ENCODE data around the gene CDKN2B-AS1.
A peak's percentile ranks its signal among the peaks of the same experiment; 100 is the strongest.

Gene CDKN2B-AS1

DNA sequence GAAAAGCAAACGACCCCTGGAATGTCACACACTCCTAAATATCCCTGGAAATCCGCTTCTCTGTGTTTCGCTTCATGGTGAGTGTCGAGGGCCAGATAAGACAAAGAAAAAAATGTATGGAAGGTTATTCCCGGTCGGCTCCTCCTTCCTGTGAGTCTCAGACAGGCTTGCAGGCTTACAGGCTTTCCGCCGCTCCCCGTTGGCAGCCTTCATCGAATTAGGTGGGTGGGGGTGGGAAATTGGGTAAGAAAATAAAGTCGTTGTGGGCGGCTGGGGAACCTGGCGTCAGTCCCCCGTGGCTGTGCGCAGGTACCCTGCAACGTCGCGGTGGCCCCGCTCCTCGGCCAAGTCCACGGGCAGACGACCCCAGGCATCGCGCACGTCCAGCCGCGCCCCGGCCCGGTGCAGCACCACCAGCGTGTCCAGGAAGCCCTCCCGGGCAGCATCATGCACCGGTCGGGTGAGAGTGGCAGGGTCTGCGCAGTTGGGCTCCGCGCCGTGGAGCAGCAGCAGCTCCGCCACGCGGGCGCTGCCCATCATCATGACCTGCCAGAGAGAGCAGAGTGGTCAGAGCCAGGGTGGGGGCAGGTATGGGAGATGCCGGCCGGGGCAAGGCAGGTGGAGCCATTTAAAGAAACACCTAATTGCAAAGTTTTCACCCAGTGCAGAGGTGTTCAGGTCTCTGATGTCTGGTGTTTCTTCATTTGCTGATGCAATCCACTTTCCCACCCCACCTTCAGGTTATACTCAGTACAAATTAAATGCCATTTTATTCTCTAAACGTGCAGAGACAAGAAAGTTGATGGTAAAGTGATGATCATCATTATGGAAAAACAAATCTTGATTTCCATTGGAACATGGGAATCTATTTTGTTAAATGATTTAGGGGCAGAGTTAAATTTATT lies 11.4 kb downstream of the CDKN2B-AS1 start:
- DNase-seq (ENCODE audit: low spot score) = no peak

- no peak for DNase-seq (ENCODE audit: low spot score)
These were observed 13.8 kb downstream of the CDKN2B-AS1 start for GRCh38 chr9:22008384-22008716.

GRCh38 chr9:22008717-22009505 lies 14.3 kb downstream of the CDKN2B-AS1 start, which contains the start of gene CDKN2B:
Gene CDKN2B (minus strand): TSS chr9:22009305. CDS start chr9:22008953, 352 bp downstream.
- peak; percentile 93 for DNase-seq (ENCODE audit: low spot score)

DNA sequence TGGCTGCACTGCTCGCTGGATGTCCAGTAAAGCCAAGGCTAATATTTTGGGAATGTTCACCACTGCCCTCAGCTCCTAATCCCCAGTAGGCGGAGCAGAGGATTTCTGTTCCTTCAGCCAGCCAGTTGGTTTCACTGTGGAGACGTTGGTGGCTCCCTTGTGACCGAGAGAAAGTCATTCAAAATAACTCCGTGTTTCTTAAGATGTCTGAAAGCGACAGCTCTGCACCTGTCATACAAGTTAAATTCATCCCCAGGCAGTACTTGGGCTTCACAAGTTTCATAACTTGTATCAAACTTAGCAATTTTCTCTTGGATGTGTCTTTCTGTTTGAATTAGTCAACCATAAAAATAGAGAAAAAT lies 14.9 kb downstream of the CDKN2B-AS1 start:
- no peak for DNase-seq (ENCODE audit: low spot score)

GRCh38 chr9:22010866-22011625 lies 16.5 kb downstream of the CDKN2B-AS1 start:
- no peak for DNase-seq (ENCODE audit: low spot score)

DNA sequence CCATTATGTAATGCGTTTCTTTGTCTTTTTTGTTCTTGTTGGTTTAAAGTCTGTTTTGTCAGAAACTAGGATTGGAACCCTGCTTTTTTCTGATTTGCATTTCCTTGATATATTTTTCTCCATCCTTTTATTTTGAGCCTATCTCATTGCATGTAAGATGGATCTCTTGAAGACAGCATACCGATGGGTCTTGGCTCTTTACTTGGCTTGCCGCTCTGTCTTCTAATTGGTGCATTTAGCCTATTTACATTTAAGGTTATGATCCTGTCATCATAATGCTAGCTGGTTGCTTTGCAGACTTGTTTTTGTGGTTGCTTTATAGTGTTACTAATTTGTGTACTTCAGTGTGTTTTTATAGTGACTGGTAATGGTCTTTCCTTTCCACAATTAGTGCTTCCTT lies 27.8 kb downstream of the CDKN2B-AS1 start:
- DNase-seq (ENCODE audit: low spot score) = no peak

- DNase-seq (ENCODE audit: low spot score) = no peak
These were observed 32.1 kb downstream of the CDKN2B-AS1 start for GRCh38 chr9:22026696-22027095.

DNA sequence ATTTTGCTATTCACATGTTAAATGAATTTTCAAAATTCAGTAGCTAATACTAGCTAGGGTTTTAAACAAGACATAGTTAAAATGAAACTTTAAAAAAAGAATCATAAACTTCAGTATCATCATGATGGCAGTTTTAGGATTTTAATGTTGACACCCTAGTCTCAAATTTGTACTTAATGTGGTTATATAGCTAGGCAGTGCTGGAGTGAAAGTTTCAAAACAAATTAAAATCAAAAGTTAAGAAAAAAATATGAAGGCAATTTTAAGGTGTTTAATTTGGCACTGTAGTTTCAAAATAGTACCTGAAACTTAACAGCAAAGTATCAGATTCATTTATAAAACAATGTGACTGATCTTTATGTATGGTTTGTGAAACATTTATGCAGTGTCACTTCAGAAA lies 33.8 kb downstream of the CDKN2B-AS1 start:
- DNase-seq (ENCODE audit: low spot score) = no peak

DNA sequence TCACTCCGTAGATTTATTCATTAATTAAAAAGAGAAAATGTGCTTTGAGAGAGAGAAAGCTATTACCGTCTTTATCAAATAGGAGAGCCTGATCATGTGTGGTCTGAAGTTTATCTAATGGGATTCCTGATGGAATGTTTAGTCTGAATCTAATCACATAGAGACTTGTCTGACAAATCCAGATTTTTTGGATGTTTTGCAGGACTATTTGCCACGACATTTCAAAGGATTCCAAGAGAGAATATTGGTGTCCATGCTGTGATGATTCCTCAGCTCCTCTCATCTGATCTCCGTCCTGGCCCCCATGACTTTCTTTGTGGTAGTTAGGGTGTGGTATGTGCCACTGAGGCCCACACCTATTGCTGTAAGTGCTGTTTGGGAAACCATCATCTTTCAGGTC lies 34.6 kb downstream of the CDKN2B-AS1 start:
- DNase-seq (ENCODE audit: low spot score) = no peak

DNA sequence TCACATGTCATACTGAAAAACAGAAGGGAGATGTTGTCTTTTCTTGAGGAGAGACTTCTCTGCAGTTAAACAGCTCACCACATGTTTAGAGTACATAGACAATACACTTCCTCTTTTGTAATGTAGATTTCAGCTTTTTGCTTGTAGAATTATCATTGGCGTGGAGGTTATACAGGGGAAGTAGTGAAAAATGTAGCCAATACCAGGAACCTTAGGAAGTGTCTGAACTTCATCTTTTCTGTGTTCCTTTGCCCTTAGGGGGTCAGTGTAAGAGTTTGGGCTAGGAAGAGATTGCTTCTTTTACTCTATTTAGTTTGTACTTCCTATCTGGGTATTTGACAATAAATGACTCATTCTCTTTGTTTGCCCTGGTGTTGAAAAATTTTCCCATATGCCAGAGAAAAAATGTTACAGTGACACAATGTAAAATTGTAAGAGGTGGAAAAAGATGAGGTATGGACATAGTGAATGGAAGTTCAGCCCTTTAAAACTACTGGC lies 35.6 kb downstream of the CDKN2B-AS1 start:
- DNase-seq (ENCODE audit: low spot score) = peak; percentile 34

DNA sequence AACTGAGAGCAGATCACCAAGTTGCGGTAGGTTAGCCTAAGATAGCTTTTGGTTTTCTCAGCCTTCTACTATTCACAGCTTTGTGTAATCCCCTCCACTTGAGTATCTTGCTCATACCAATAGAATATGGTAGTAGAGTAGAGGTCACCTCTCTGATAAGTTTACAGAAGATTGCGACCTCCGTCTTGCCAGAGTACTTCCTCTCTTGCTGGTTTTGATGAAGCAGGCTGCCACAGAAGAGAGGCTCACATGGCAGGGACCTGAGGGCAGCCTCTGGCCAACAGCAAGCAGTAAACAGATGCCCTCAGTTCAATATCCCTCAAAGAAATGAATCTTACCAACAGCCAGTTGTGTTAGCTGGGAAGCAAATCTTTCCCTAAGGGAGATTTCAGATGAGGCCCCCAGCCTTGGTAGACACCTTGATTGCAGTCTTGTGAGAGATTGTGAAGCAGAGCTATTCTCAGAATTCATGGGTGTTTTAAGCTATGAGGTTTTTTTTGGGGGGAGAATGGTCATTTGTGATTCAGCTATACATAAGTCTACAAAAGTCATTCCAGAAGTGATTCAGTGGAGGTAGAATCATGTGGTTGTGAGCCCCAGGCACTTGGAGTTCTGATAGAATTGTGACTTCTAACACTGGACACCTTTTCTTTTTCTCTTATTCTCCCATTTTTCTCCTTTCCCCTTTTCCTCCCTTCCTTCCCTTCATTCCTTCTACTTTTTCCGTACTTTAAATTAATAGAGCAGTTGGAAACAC lies 37.2 kb downstream of the CDKN2B-AS1 start:
- DNase-seq (ENCODE audit: low spot score) = no peak

GRCh38 chr9:22033012-22033630 lies 38.5 kb downstream of the CDKN2B-AS1 start:
- DNase-seq (ENCODE audit: low spot score) = no peak

GRCh38 chr9:22035591-22036011 lies 41.0 kb downstream of the CDKN2B-AS1 start:
- no peak for DNase-seq (ENCODE audit: low spot score)

- DNase-seq (ENCODE audit: low spot score) = no peak
These were observed 42.5 kb downstream of the CDKN2B-AS1 start for GRCh38 chr9:22036866-22037626.

- DNase-seq (ENCODE audit: low spot score) = peak; percentile 47
These were observed 43.5 kb downstream of the CDKN2B-AS1 start for GRCh38 chr9:22037954-22038690.

- no peak for DNase-seq (ENCODE audit: low spot score)
These were observed 44.7 kb downstream of the CDKN2B-AS1 start for GRCh38 chr9:22039258-22039657.

DNA sequence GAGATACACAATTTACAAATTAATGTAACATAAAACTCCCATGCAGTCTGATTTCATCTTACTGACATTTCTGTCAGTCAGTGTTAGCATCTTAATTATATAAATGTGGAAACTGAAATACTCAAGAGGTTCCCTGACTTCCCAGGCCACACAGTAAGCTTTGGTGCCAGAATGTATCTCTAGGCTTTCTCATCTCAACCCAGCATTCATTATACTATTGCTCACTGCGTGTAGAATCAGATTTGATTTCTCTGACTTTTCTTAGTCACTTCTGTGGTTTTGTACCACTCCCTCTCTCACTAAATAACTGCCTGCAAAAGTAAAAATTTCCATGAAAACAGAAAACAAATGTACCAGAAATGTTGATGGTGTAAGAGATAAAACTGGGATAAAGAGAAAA lies 46.2 kb downstream of the CDKN2B-AS1 start:
- no peak for DNase-seq (ENCODE audit: low spot score)

DNA sequence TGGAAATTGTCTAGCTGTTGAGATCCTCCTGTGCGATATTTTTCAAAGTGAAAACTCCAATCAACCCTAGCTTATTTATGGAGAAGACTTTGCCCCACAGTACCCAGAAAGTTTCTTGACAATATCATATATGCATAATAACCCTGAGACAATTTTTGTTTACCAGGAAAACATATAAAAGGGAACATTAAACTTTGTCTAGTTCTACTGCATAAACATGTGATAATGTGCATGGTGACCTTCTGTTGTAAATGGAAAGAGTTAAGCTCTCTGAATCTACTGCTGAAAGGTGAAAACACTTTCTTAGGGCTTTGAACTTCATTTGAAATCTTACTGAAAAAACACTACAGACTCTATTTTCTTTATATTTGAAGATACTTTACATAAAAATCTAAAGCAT lies 46.8 kb downstream of the CDKN2B-AS1 start:
- no peak for DNase-seq (ENCODE audit: low spot score)

DNA sequence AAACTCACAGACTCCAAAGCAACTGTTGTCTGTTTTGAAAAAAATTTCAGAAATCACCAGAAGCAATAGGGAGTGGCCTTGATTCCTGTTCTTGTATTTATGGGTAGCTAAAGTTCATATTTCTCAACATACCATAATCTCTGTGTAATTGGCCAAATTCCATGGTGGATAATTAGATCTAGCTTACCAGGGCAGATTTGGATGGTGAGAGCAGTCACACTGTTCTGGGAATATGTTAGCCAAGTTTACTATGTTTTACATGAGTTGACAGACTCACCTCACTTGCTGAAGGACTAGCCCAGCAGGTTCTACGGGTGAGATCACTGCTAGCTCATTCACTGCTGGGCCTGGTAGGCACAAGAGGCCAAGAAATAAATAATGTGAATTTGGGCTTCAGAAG lies 47.2 kb downstream of the CDKN2B-AS1 start:
- DNase-seq (ENCODE audit: low spot score) = no peak

DNA sequence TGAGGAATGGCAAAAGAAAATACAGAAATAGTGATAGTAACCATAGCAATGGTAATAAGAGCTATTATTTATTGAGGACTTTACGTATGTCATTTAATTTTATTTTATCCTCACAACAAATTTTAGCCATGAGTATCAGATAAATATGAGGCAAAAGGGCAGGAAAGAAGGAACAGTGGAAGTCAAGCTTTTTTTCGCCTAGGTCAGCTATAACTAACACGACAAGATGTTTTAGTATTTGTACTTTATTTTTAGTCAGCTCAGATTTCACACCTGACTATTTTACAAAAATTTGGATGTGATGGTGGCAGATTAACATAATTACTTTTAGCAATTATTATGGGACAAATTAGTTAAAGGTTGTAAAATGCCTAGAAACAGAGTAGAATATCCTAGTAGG lies 49.3 kb downstream of the CDKN2B-AS1 start:
- no peak for DNase-seq (ENCODE audit: low spot score)

Measured in SW480 (cell line).